NT2/D1 (cell line): Measurements from ENCODE around the gene ANKAR.

Source experiments
- SUZ12 ChIP-seq: IDR thresholded peaks from 2 replicates; pipeline ENCODE4 v1.6.1; 2011; ENCODE audit not compliant: insufficient read length, insufficient read depth; ENCODE audit errors: extremely low read depth
- YY1 ChIP-seq: IDR thresholded peaks from 2 replicates; pipeline ENCODE4 v1.6.1; 2011; ENCODE audit not compliant: insufficient read length, insufficient read depth
- ZNF274 ChIP-seq: IDR thresholded peaks from 2 replicates; pipeline ENCODE4 v1.6.1; 2011; ENCODE audit warnings: mild to moderate bottlenecking, low read depth, low read length

DNA sequence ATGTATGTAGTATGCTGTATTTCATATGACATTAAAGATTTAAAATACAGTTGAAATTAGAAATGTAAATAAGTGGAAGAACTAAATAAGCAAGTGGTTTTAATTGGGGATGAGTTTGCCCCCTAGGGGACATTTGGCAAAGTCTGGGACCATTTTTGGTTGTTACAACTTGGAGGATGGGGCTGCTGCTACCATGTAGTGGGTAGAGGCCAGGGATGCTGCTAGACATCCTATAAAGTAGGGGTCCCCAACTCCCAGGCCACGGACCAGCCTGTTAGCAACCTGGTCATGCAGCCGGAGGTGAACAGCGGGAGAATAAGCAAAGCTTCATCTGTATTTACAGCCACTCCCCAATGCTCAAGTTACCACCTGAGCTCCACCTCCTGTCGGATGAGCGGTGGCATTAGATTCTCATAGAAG, 41.1 kb upstream of the ANKAR start:
- no peak for TF ChIP-seq SUZ12
- no peak for TF ChIP-seq ZNF274
- TF ChIP-seq YY1 = no peak
